ENCODE measurements around the gene VAPA. TPM values are rescaled to one million over a fixed set of nuclear protein-coding genes. Genes with fewer than 3 reads are reported as not detected.
A peak's percentile ranks its signal among the peaks of the same experiment; 100 is the strongest.

The VAPA gene, protein sequence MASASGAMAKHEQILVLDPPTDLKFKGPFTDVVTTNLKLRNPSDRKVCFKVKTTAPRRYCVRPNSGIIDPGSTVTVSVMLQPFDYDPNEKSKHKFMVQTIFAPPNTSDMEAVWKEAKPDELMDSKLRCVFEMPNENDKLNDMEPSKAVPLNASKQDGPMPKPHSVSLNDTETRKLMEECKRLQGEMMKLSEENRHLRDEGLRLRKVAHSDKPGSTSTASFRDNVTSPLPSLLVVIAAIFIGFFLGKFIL
- 399 and 471 TPM in 2 replicates for total RNA-seq (2014; rRNA removed; shearing (Covaris generic))

DNA sequence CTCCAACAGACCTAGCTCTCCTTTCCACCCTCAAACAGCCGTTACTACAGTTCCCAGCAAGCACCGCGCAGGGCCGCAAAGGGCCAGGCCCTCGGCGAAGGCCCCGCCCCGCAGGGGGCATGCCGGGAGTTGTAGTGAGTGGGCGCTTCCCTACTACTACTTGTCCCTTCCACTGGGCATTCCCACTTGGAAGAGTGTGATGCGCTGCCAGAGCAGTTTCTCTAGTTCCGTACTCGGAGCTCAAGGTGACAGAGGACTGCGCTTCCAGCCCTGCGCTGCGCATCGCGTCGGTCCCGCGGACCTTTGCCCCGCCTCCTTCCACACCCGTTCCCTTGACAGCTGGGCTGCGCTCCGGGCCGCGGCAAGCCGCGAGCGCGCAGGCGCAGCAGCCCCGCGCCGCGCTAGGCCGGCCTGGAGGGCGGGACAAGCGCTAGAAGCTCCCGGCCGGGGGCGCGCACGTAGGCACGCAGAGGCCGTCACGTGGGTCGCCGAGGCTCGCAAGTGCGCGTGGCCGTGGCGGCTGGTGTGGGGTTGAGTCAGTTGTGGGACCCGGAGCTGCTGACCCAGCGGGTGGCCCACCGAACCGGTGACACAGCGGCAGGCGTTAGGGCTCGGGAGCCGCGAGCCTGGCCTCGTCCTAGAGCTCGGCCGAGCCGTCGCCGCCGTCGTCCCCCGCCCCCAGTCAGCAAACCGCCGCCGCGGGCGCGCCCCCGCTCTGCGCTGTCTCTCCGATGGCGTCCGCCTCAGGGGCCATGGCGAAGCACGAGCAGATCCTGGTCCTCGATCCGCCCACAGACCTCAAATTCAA lies at the start of gene VAPA:
VAPA (plus strand) TSS at position 491 of the 808 bp plus-strand sequence; CDS start at position 732, 241 bp downstream.
- DNase-seq (ENCODE audit: low spot score): peak; percentile 94

DNA sequence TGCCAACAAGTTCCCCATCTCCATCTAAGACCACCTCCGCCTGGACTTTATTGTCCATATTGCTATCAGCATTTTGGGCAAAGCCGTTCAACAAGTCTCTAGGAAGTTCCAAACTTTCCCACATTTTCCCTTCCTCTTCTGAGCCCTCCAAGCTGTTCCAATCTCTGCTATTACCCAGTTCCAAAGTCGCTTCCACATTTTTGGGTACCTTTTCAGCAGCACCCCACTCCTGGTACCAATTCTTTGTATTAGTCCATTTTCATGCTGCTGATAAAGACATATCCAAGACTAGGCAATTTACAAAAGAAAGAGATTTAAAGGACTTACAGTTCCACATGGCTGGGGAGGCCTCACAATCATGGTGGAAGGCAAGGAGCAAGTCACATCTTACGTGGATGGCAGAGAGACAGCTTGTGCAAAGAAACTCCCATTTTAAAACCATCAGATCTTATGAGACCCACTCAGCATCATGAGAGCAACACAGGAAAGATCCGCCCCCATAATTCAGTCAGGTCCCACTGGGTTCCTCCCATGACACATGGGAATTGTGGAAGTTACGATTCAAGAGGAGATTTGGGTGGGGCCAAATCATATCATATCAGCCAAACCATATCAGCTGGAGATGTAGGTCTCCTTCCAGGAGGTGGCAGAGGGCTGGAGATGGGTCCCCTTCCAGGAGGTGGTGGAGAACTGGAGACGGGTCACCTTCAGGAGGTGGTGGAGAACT lies 47.9 kb upstream of the VAPA start:
- no peak for DNase-seq (ENCODE audit: low spot score)

DNA sequence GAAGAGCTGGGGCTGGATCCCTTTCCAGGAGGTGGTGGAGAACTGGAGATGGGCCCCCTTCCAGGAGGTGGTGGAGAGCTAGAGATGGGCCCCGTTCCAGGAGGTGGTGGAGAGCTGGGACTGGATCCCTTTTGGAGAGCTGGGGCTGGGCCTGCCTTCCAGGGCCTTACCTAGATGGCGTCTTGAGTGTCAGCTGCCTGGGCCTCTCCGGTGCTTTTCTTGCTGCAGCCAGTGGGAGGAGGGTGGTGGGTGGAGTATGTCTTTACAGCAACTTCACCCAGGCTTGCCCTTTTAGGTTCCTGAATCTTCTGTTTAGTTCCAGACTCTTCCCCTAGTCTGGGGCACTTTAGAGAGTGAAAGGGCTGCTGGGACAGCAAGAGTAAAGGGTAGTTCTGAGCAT lies 47.2 kb upstream of the VAPA start:
- no peak for DNase-seq (ENCODE audit: low spot score)

DNA sequence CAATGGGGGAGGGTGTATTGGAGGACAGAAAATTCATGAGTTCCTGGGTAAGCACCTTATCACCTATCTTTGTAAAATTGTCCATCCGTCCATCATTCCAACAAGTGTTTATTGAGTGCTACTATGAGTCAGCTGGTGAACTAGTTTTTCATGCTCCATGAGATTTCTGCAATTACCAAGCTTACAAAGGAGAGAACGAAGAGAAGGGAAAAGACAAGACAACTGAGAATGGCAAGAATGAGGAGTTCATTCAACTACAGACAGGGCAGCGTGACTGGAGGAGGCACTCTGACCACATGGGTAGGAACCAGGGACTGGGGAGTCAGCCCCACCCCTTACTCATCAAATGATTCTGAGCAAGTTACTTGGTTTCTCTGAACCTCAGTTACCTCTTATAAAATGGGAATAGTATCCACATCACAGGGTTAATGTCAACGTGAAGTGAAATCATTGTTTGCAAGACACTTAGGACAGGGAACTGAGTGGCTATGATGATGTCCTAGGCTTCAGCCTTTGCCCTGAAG lies 46.7 kb upstream of the VAPA start:
- DNase-seq (ENCODE audit: low spot score): no peak

DNA sequence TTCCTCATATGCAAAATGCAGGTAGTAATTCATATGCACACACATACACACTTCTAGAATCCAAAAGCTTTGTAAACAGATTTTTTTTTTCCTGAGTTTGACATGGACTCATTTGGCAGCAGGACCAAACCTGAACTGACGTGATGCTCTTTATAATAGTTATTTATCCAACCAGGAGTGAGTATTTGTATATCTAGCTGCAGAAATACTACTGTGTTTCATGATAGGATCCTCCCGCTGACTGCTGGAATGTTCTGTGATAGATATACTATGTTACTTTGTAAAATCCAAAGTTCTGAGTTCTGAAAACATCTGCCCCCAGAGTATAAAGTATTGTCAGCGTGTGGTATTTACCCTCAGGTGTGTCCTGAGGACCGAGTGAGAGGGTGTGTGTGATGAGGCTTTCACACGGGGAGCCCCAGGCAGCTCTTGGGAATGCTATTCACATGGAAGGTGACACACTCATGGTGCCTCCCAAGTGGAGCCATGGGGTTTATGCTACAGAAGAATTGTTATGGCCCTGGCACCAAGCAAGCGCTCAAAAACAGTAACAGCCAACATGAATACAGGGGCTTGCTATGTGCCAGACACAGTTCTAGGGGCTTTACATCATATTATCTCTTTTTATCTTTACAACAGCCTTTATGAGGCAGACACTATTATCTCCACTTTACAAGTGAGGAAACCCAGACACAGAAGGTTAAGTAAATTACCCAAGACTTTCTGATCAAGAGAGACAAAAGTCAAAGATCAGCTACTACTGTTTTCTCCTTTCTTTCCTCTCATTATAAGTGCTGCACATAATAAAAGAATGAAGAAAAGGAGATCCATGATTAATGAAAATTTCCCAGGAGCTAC lies 44.7 kb upstream of the VAPA start:
- DNase-seq (ENCODE audit: low spot score): no peak

DNA sequence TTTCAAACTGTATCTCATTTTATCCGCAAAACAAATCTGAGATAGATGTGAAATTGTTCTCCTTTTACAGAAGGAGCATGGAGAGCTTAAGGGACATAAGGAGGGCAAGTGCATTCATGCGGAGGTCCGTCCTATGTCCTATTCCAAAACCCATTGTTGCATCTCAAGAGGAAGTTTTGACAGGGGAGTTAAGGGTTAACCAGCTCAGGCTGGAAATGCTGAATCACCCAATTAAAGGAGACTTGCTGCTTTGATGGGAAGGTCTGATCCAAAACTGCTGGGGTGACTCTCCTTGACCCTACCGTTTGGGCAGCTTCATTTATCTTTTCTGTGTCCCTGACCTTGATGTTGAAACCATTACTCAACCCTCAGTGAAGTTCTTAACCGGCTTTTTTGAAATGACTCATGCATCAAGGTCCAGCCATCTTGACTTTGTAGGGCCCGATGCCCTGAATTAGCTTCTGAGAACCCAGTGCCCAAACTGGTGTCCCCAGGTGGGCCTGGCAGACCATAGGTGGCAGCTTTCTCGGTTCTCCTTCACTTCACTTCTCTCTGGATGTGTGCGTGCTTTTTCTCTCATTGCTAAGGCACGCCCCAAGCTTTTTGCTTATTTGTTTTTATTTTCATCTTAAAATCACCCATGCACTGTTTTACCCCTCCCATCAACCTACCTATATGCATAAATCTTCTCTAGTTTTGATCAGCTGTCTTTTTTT lies 43.9 kb upstream of the VAPA start:
- DNase-seq (ENCODE audit: low spot score): peak; percentile 90

DNA sequence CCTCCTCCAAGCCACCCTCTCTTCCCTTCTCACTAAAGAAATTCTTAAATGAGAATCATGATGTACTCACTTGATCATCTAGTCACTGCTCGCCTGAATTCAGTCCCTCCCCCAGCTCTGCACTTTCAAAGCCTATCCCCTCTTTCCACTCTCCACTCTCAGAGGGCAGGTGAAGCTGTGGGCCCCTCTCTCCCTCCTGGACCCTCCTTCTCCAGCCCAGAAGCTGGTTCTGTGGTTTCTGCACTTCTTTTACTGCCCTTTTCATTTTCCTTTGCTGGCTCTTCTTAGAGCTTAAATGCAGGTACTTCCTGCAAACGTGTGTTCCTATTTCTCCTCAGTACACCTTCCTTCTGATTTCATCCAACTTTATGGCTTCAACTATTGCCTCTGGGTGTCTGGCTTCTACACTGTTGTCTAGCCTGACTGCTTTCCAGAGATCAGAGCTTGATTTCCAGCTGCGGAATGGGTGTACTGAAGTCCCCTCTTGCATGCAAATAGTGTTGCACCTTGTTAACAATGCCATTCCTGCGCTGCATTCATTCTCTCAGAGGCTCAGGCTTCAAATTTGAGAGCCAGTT lies 43.3 kb upstream of the VAPA start:
- DNase-seq (ENCODE audit: low spot score): no peak

DNA sequence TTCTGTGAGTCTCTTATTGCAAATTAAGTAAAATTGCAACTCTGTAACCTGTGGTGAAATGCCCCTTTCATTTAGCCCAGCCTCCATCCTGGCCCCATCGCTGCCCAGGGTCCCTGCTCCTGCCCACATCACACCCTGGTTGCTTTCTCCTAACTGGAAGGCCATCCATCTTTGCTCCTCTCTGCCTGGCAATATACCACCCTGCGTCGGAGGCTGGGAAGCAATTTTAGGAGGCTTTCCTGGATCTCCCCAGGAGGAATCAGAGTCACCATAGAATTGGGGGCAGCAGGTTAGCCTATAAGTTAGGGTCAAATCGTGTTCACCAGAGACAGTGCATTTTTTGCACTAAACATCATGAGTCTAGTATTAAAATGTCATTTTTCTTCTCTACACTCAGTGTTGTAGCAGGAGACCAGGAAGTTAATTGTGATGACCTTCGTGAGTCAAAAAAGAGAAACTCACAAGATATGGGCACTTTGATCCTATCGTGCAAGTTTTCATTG lies 42.5 kb upstream of the VAPA start:
- no peak for DNase-seq (ENCODE audit: low spot score)

DNA sequence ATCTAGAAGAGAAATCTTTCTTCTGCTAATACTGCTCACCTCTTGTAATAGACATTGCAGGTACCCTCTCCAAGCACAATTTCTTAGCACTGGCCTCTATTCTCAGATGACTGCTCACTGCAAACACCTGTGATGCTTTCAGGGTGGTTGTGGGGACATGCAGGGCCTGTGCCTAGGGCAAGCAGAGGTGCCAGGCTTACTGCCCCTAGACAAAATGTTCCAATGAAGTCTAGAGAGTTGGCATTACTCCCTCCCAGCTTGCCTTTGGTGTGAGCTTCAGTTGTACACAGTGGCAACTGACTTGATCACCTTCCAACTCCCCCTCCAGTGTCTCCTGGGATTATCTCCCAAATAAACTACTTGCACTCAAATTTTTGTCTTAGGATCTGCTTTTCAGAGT lies 41.0 kb upstream of the VAPA start:
- DNase-seq (ENCODE audit: low spot score): no peak

DNA sequence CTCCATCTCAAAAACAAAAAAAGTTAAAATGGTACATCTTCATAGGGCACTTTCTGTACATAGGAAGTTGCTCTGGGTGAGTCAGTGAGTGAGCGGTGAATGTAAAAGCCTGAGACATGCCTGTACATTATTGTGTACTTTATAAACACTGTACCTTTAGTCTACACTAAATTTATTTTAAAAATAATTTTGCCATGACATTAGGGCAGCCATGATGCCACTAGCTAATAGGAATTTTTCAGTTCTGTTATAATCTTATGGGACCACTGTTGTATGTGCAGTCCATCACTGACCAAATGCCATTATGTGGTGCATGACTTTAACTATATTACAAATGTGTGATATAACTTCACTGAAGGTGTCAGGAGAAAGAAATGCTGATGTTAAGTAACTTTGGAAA lies 39.1 kb upstream of the VAPA start:
- no peak for DNase-seq (ENCODE audit: low spot score)

DNA sequence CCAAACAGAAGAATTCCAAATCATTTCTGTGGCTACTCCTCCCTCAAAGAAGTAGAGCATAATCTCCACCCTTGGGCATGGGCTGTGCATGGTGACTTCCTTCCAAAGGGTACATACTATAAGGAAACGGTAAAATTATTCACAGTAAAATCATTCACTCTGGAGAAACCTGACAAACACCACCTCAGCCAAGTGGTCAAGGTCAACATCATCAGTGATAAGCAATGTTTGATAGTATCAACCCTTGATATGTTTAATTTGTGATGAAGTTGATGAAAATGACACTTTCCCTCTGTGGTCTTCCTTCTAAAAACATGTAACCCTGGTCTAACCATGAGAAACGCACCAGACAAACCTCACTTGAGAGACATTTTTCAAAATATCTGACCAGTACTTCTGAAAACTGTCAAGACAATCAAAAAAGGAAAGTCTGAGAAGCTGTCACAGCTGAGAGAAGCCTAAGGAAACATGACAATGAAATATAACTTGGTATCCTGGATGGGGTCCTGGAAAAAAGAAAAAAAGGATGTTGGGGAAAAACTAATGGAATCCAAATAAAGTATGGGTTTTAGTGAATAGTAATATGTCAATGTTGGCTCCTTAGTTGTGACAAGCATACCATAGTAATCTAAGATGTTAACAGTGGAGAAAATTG lies 37.5 kb upstream of the VAPA start:
- DNase-seq (ENCODE audit: low spot score): no peak

DNA sequence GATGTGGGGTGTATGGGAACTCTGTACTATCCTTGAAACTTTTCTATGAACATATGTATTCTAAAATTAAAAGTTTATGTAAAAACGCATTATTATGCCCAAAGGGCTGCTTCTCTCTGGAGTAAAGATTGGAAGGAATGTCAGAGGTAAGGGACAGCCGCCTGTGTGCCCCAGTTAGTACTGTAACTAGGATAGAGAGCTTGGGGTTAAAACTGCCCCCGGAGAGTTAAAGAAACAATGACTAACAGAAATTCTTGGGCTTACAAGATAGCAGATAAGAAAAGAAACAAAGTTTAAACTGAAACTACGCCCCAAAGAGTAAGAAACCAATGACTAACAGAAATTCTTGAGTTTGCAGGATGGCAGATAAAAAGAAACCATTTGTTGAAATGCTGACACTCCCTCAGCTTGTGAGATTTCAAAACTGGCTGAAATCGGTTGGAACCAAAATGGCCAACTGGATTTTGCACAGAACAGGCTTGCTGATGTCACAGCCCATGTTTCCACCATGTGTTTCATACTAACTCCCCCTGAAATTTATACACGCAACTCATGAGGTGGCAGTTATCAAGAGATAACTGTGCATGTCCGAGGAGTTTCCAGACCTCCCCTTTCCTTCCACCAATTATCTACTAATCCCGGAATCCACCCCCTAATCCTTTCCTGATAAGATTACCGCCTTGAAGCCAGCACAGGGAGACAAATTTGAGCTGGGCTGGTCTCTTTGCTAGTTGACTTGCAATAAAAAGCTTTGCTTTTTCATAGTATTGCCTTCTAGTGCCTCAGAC lies 36.8 kb upstream of the VAPA start:
- peak; percentile 92 for DNase-seq (ENCODE audit: low spot score)

DNA sequence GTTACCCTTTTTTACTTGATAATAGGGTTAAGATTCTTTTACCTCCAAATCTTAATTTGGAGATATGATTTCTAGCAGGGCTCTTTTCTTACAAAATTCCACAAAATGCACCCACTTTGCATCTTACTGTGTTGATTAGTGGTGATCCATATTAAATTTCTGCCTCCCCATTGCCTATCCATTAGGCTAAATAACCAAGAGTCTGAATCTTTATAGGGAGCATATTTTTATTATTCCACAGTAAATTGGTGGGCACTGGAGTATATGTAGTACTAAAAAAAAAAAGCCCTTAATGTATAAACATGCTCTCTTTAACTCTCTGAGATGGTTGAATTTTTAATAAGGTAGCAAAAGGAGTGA lies 36.2 kb upstream of the VAPA start:
- no peak for DNase-seq (ENCODE audit: low spot score)

DNA sequence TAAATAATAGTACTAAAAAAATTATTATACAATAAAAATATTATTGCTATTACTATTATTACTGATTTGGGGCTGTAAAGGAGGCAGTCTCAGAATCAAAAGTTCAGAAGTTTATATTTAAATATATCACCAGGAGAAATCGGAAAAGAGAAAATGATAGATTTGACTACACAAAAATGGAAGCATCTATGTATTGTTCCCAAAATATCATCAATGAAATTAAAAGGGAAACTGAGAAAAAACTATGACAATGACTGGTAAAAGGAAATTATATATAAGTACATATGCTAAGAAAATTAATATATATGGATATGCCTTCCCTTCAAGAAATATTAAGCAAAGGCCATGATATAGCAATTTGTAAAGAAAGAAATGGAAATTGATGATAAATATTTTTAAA lies 35.7 kb upstream of the VAPA start:
- no peak for DNase-seq (ENCODE audit: low spot score)

DNA sequence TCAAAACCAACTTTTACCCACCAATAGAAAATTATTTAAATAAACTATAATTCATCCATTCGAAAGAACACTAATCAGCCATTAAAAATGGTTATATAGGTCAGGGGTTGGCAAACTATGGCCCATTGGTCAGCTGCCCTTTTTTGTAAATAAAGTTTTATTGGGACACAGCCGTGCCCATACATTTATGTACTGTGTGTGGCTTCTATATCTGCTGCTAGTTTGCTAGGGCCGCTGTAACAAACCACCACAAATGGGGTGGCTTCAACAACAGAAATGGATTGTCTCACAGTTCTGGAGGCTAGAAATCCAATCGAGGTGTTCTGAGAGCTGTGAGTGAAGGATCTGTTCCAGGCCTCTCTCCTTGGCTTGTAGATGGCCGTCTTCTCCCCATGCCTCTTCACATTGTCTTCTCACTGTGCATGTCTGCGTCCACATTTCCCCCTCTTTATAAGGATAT lies 35.0 kb upstream of the VAPA start:
- DNase-seq (ENCODE audit: low spot score): no peak

DNA sequence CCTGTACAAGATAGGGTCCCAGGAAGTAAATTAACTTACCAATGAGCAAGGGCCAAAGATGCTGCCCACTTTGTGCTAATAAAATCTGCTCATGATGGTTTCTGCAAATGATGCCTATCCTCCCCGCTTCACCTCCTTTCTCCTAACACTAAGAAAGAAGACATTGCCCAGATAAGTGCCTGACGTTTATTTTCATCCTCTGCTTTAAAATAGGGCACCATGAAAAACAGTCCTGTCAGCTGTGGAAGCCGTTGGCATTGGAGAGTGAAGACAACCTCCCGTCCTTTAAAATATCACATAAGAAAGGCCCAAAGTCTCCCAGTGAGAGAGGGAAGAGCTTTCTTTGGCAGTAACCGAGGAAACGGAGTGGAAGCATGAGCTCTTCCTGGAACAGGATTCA lies 29.7 kb upstream of the VAPA start:
- DNase-seq (ENCODE audit: low spot score): no peak

DNA sequence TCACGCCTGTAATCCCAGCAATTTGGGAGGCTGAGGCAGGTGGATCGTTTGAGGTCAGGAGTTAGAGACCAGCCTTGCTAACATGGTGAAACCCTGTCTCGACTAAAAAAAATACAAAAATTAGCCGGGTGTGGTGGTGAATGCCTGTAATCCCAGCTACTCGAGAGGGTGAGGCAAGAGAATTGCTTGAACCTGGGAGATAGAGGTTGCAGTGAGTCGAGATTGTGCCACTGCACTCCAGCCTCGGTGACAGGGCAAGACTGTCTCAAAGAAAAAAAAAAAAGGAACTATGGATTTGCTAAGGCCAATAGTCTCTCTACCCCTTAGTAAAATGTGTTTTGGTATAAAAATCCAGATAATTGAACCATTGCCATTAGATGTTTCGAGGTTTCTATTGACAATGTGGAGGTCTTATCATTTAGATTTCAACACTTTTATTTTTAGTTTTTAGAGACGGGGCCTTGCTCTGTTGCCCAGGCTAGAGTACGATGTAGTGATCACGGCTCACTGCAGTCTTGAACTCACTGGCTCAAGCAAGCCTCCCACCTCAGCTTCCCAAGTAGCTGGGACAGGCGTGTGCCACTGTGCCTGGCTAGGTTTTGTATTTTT lies 29.2 kb upstream of the VAPA start:
- DNase-seq (ENCODE audit: low spot score): no peak

Measured in A172 (cell line).